Heart left ventricle (tissue), 16 donors: ENCODE results near the gene TENT4B. TPM values are rescaled to one million over a fixed set of nuclear protein-coding genes. Genes with fewer than 3 reads are reported as not detected.

Experiments
- ATAC-seq, 4 donors: fragments of 200-7000 bp; cut with Tn5 transposase; one replicate each; pipeline ENCODE4 v1.9.1; 2020 to 2022; ENCODE audit warnings: moderate library complexity in 4 of 4, mild to moderate bottlenecking in 3 of 4, moderate number of reproducible peaks in 1 of 4
- DNase-seq, 5 donors: peaks; one replicate each; pipeline ENCODE4 v3.0.0-alpha.2; 2020
- H3K27ac ChIP-seq, 12 donors: fragments of 200-600 bp; sonication (generic) in 4 of 12; one replicate each; pipeline versions ENCODE4 v1.5.0 to v1.8.0; 2016 to 2022; ENCODE audit warnings: mild to moderate bottlenecking in 2 of 12
- H3K27me3 ChIP-seq, 9 donors: fragments of 200-600 bp; sonication (generic) in 2 of 9; one replicate each; pipeline versions ENCODE4 v1.5.1 to v1.8.0; 2016 to 2022; ENCODE audit warnings: mild to moderate bottlenecking in 3 of 9
- H3K36me3 ChIP-seq, 9 donors: fragments of 200-600 bp; sonication (generic) in 2 of 9; one replicate each; pipeline versions ENCODE4 v1.5.0 to v1.8.0; 2018 to 2022; ENCODE audit warnings: mild to moderate bottlenecking in 2 of 9
- H3K4me1 ChIP-seq, 12 donors: fragments of 200-600 bp; sonication (generic) in 4 of 12; one replicate each; pipeline versions ENCODE4 v1.5.0 to v1.8.0; 2016 to 2022; ENCODE audit warnings: mild to moderate bottlenecking in 3 of 12
- H3K4me3 ChIP-seq, 12 donors: fragments of 200-600 bp; sonication (generic) in 4 of 12; one replicate each; pipeline versions ENCODE4 v1.5.0 to v1.8.0; 2017 to 2022; ENCODE audit warnings: mild to moderate bottlenecking in 9 of 12, moderate library complexity in 4 of 12
- H3K9me3 ChIP-seq, 12 donors: fragments of 200-600 bp; sonication (generic) in 4 of 12; one replicate each; pipeline versions ENCODE4 v1.5.0 to v1.8.0; 2016 to 2022; ENCODE audit warnings: mild to moderate bottlenecking in 1 of 12
- CTCF ChIP-seq, 12 donors: fragments of 200-600 bp; sonication (generic) in 4 of 12; IDR thresholded peaks; one replicate each; pipeline versions ENCODE4 v1.5.0 to v1.8.0; 2018 to 2022; ENCODE audit warnings: antibody characterized with exemption in 12 of 12, mild to moderate bottlenecking in 5 of 12
- POLR2A ChIP-seq, 2 donors: fragments of 450-650 bp; IDR thresholded peaks; one replicate each; pipeline ENCODE4 v1.6.1; 2017; ENCODE audit warnings: antibody characterized with exemption in 2 of 2, mild to moderate bottlenecking in 2 of 2, moderate library complexity in 2 of 2
- WGBS, 4 donors: extraction: QIAGEN DNeasy Blood & Tissue Kit in 2 of 4; methylation state at CpG; one replicate each; pipeline versions ENCODE4 v1.1.5 to v1.1.7; 2013 to 2018; 5-methylcytosine and 5-hydroxymethylcytosine counted together
- intact Hi-C, 10 donors: fragments of 100-400 bp; cut with DNase I; formaldehyde crosslinking; loops; one replicate each; pipeline versions ENCODE4 v1.11.1 to v1.14.2; 2022
- polyA plus RNA-seq, 2 donors: library from polyadenylated mRNA; stranded (reverse); fragments of 200-250 nt; gene quantifications; one replicate each; pipeline ENCODE4 v1.2.3, GENCODE V29; 2013
- total RNA-seq, 9 donors: library from RNA; depleted of rRNA in 2 of 9; stranded (reverse); fragments of >200 nt in 2 of 9; fragmentation: NEBNext Ultra II Directional in 3 of 9; extraction: Animal tissue kit (Norgen Biotek cat#: 25700) in 3 of 9; gene quantifications; one replicate each; pipeline versions ENCODE4 v1.1.0 to v1.2.4, GENCODE V29; 2016 to 2023
- donor health status: ischemic (EF 13 %, LVEDD 7.1; RV severe dilation, severe dysfunction).
- donor health status: healthy with polysubstance abuse.
- donor health status: DM: no; HTN: yes; CAD: no.
- donor health status: DM: no; HTN: no; CAD: no.
- donor health status: ischemic (EF 25% LVEDD 6.9; RV normal size, moderate dysfunction).
- donor health status: ischemic (EF 25% LVEDD 5.7; RV mildly dilated, moderate dysfunction).
- donor health status: healthy.
- donor health status: DM: yes; HTN: yes; CAD: no.
- donor health status: ischemic (EF 35%, LVEDD 5.7; RV mildly dilated, moderate dysfunction).
- donor health status: nonischemic (EF 11% LVEDD 7.7; RV severe dilation, severe dysfunction).
- donor health status: DM: yes; HTN: yes; CAD: no.
- donor health status: PGD.
- donor health status: ischemic (EF 29% LVEDD 5.4; RV normal size, mild dysfunction).
- donor health status: nonischemic (EF 23%, LVEDD 6.1; RV moderate dilation, normal function).

Gene TENT4B
- total and polyA plus RNA-seq, 11 donors = 2.2 to 8.8 (median 6.5) TPM

GRCh38 chr16:50151322-50151721, 1.8 kb upstream of the TENT4B start:
- intact Hi-C loops = loop anchor here in 8 of 10 donors (5.0 to 10.0 kb wide), 6 partner anchors 53 to 216 kb away; partner anchors contain the start of genes HEATR3 (in 6 of the 8) and BRD7 (in 1 of the 8)
- Histone ChIP-seq H3K9me3 (no peaks in the 10 kb centered on the region), H3K27ac (no peak overlapping the region), H3K36me3 (no peaks in the 10 kb centered on the region), H3K27me3 (no peaks in the 10 kb centered on the region), H3K4me3 (no peak overlapping the region), H3K4me1 (peaks cover 0 to 30% (median 14%) of the 10 kb centered on the region in 12 donors)
- TF ChIP-seq POLR2A (IDR thresholded peaks at IDR 0.05) = no peak
- no peak for TF ChIP-seq CTCF (IDR thresholded peaks at IDR 0.05)
- 88 to 95% (median 90%) methylated on average over 5 of the region's 5 CpGs for WGBS, 4 donors
- ATAC-seq = no peak
- DNase-seq = no peak

GRCh38 chr16:50151756-50152155, 1.4 kb upstream of the TENT4B start:
- 92 to 95% (median 93%) methylated on average over 11 of the region's 11 CpGs for WGBS, 4 donors
- no peak for DNase-seq
- peaks cover 0 to 34% (median 18%) of the 10 kb centered on the region in 12 donors for H3K4me1 ChIP-seq
- TF ChIP-seq CTCF (IDR thresholded peaks at IDR 0.05) = no peak
- TF ChIP-seq POLR2A (IDR thresholded peaks at IDR 0.05) = no peak
- H3K36me3 ChIP-seq = no peaks in the 10 kb centered on the region
- H3K27me3 ChIP-seq = no peaks in the 10 kb centered on the region
- ATAC-seq = no peak
- no peaks in the 10 kb centered on the region for H3K9me3 ChIP-seq
- H3K4me3 ChIP-seq = peak overlapping the region in 7 of 12 donors; percentile 67 to 98 (median 85)
- intact Hi-C loops = loop anchor here (1.0 to 10.0 kb wide), 10 partner anchors 53 to 216 kb away; partner anchors contain the start of genes HEATR3 (in 7 of the 10) and BRD7 (in 1 of the 10)
- peak overlapping the region in 4 of 12 donors; percentile 94 to 96 (median 96) for H3K27ac ChIP-seq

GRCh38 chr16:50152351-50152806, 727 bp upstream of the TENT4B start:
- H3K27ac ChIP-seq = peak overlapping the region; percentile 89 to 99 (median 96)
- H3K36me3 ChIP-seq = no peaks in the 10 kb centered on the region
- intact Hi-C loops = loop anchor here (1.0 to 10.0 kb wide), 10 partner anchors 52 to 215 kb away; partner anchors contain the start of genes HEATR3 (in 7 of the 10) and BRD7 (in 1 of the 10)
- no peaks in the 10 kb centered on the region for H3K9me3 ChIP-seq
- H3K27me3 ChIP-seq = no peaks in the 10 kb centered on the region
- TF ChIP-seq POLR2A (IDR thresholded peaks at IDR 0.05) = no peak
- no peak for TF ChIP-seq CTCF (IDR thresholded peaks at IDR 0.05)
- peak overlapping the region; percentile 51 to 98 (median 86) for H3K4me3 ChIP-seq
- WGBS, 4 donors = 0 to 1% (median 0%) methylated on average over 23 to 24 of the region's 24 CpGs
- H3K4me1 ChIP-seq = peaks cover 0 to 36% (median 20%) of the 10 kb centered on the region in 12 donors
- DNase-seq (peak in 1 of 5 donors; percentile 66), ATAC-seq (peak; percentile 22 to 46 (median 31))

GRCh38 chr16:50153596-50154419, 702 bp downstream of the TENT4B start:
- H3K4me1 ChIP-seq = peaks cover 3 to 47% (median 24%) of the 10 kb centered on the region in 12 donors
- TF ChIP-seq CTCF (IDR thresholded peaks at IDR 0.05) (no peak), POLR2A (IDR thresholded peaks at IDR 0.05) (no peak)
- no peaks in the 10 kb centered on the region for H3K27me3 ChIP-seq
- peak; percentile 21 to 75 (median 36) for DNase-seq
- peak overlapping the region in 11 of 12 donors; percentile 75 to 99 (median 89) for H3K27ac ChIP-seq
- peak in 2 of 4 donors; percentile 1 to 4 for ATAC-seq
- H3K9me3 ChIP-seq = no peaks in the 10 kb centered on the region
- WGBS, 4 donors = 0 to 1% (median 1%) methylated on average over 33 to 89 of the region's 89 CpGs
- H3K4me3 ChIP-seq = peak overlapping the region; percentile 66 to 96 (median 85)
- intact Hi-C loops = loop anchor here in 9 of 10 donors (2.0 to 10.0 kb wide), 9 partner anchors 51 to 213 kb away; partner anchors contain the start of genes HEATR3 (in 7 of the 9) and BRD7 (in 1 of the 9)
- H3K36me3 ChIP-seq = no peaks in the 10 kb centered on the region
